ENCODE measurements around the gene RAE1.

Gene RAE1

GRCh38 chr20:57426831-57427230, 75.8 kb downstream of the RAE1 start:
- Histone ChIP-seq H3K4me3 (ENCODE audit: low read depth, low read length) (no peak overlapping the region), H3K36me3 (replicated peaks) (no peaks in the 10 kb centered on the region), H3K27ac (no peak overlapping the region), H3K27me3 (replicated peaks) (no peaks in the 10 kb centered on the region)
- TF ChIP-seq CTCF (IDR thresholded peaks at IDR 0.05; ENCODE audit: low read depth, low read length, missing control alignments) = no peak
- in situ Hi-C loops (cut with HindIII; ENCODE audit: low pct_ligation_motif_present, low sequenced_read_pairs) = no loop called here
- DNase-seq = no peak

DNA sequence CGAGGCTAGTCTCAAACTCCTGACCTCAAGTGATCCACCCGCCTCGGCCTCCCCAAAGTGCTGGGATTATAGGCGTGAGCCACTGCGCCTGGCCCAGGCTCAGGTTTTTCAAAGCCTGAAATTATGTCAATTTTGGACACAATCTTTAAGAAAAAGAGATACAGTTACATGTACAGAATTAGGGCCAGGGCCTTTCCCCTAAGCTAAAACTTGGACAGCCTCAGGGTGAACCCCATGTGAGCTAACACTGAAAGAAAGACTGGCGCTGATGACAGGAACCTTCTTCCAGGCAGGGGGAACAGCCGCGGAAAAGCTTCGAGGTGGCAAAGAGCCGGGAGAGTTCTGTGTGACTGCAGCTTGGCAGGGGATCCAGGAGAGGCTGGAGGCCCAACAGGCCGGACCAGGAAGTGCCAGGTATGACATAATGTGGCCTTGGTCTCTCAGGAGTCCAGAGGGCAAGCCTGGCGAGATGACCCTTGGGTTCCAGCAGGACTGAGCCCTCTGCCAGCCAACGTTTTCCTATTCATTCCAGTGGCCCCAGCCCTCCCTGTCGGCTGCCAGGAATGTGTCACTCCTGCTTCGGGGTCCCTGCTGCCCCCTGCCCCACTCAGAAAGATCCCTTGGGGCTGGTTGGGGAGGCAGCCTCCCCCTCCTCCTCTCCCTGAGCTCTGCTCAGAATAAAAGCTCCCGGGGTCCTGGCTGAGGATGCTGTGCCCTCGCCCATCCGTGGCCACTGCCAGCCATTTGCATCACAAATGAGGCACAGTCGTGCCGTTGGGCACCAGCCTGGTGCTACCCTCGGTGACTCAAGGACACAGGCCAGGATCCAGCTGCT, 77.5 kb downstream of the RAE1 start:
- TF ChIP-seq CTCF (IDR thresholded peaks at IDR 0.05; ENCODE audit: low read depth, low read length, missing control alignments) = no peak
- no peak overlapping the region for H3K27ac ChIP-seq
- in situ Hi-C loops (cut with HindIII; ENCODE audit: low pct_ligation_motif_present, low sequenced_read_pairs) = no loop called here
- no peaks in the 10 kb centered on the region for H3K27me3 ChIP-seq (replicated peaks)
- DNase-seq = no peak
- H3K4me3 ChIP-seq (ENCODE audit: low read depth, low read length) = no peak overlapping the region
- H3K36me3 ChIP-seq (replicated peaks) = no peaks in the 10 kb centered on the region
